Measurements from ENCODE around the gene PSMB5. TPM values are rescaled to one million over a fixed set of nuclear protein-coding genes. Genes with fewer than 3 reads are reported as not detected.

The PSMB5 gene
- total and polyA plus RNA-seq, 2 of the 13 experiments (the other 11 are each of a cell fraction or from before 2014, with no cell fraction given), result 705 to 871 TPM

DNA sequence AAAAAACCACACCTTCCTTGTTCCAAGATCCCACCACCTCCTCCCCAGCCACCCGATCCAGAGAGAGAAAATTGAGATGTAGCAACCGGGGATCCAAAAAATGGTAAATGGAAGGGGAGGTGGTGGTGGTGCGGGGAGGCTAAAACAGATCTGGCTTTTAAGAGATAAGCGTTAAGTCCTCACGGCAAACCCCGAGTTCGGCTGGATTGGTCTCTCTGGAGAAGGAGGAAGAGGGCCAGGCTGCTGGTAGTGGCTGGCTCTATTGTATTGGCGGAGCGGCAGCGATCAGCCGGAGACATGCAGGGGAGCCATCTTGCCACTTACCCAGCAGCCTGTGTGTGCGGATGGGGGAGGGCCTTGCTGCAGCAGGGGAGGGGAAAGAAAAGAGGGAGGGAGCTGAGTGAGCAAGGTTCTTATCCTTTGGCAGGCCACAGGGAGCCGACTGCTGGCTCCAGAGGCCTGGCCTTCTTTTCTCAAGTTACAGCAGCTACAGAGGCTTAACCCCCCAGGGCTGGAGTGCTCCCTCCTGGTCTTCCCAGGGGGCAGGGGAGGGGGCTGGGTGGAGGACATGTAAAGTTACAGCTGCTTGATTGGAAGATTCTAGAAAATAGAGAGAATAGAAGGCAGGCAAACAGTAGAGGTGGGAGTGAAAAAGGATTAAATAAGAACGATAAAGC lies 36.7 kb upstream of the PSMB5 start (continued):
- TF ChIP-seq ARNTL (CRISPR knock-in tag; IDR thresholded peaks at IDR 0.05) (peak; percentile 54; the same call in 1 of the 2 replicates), NFKB2 (CRISPR knock-in tag; IDR thresholded peaks at IDR 0.05; ENCODE audit: borderline replicate concordance) (peak; percentile 86; the same call in 1 of the 2 replicates), ZNF720 (CRISPR knock-in tag; IDR thresholded peaks at IDR 0.05) (no peak), XBP1 (CRISPR knock-in tag; IDR thresholded peaks at IDR 0.05) (no peak), ZNF460 (CRISPR knock-in tag; IDR thresholded peaks at IDR 0.05; ENCODE audit: borderline replicate concordance) (no peak; the same call in 1 of the 2 replicates), IRX3 (CRISPR knock-in tag; IDR thresholded peaks at IDR 0.05; ENCODE audit: borderline replicate concordance, low read depth) (peak; percentile 84; the same call in 1 of the 2 replicates), ZNF780A (CRISPR knock-in tag; IDR thresholded peaks at IDR 0.05) (no peak), LCORL (IDR thresholded peaks at IDR 0.05) (no peak), LCORL (CRISPR knock-in tag; IDR thresholded peaks at IDR 0.05) (peak; percentile 80), HDAC6 (IDR thresholded peaks at IDR 0.05; ENCODE audit: low read depth, low read length) (no peak), ZNF556 (CRISPR knock-in tag; IDR thresholded peaks at IDR 0.05; ENCODE audit: borderline replicate concordance) (peak; percentile 74), PAWR (CRISPR knock-in tag; IDR thresholded peaks at IDR 0.05; ENCODE audit: borderline replicate concordance) (peak; percentile 65; the same call in 1 of the 2 replicates), ELF4 (CRISPR knock-in tag; IDR thresholded peaks at IDR 0.05; ENCODE audit: borderline replicate concordance) (no peak), BHLHE40 (IDR thresholded peaks at IDR 0.05; ENCODE audit: low read length) (0 out of 2 replicates have a peak, but pooled peaks have one; percentile 24), PTBP1 (IDR thresholded peaks at IDR 0.05; ENCODE audit: low read depth, low read length, poor library complexity, severe bottlenecking) (peak; percentile 95), NFATC3 (CRISPR knock-in tag; IDR thresholded peaks at IDR 0.05) (0 out of 2 replicates have a peak, but pooled peaks have one; percentile 57), GABPB1 (CRISPR knock-in tag; IDR thresholded peaks at IDR 0.05) (peak; percentile 79), FOXO1 (CRISPR knock-in tag; IDR thresholded peaks at IDR 0.05) (peak; percentile 76), RBM22 (optimal IDR thresholded peaks at IDR 0.05; ENCODE audit: low read length) (peak; percentile 100)
- TF ChIP-seq, protein P1, sequence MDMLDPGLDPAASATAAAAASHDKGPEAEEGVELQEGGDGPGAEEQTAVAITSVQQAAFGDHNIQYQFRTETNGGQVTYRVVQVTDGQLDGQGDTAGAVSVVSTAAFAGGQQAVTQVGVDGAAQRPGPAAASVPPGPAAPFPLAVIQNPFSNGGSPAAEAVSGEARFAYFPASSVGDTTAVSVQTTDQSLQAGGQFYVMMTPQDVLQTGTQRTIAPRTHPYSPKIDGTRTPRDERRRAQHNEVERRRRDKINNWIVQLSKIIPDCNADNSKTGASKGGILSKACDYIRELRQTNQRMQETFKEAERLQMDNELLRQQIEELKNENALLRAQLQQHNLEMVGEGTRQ (IDR thresholded peaks at IDR 0.05; ENCODE audit: low read depth, low read length), result no peak
- TF ChIP-seq, protein P1 (CRISPR knock-in tag; IDR thresholded peaks at IDR 0.05; ENCODE audit: borderline replicate concordance), result peak; percentile 15; the same call in 1 of the 2 replicates
- TF ChIP-seq, protein P2, sequence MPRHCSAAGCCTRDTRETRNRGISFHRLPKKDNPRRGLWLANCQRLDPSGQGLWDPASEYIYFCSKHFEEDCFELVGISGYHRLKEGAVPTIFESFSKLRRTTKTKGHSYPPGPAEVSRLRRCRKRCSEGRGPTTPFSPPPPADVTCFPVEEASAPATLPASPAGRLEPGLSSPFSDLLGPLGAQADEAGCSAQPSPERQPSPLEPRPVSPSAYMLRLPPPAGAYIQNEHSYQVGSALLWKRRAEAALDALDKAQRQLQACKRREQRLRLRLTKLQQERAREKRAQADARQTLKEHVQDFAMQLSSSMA (CRISPR knock-in tag; IDR thresholded peaks at IDR 0.05), result peak; percentile 94
- TF ChIP-seq, protein P3, sequence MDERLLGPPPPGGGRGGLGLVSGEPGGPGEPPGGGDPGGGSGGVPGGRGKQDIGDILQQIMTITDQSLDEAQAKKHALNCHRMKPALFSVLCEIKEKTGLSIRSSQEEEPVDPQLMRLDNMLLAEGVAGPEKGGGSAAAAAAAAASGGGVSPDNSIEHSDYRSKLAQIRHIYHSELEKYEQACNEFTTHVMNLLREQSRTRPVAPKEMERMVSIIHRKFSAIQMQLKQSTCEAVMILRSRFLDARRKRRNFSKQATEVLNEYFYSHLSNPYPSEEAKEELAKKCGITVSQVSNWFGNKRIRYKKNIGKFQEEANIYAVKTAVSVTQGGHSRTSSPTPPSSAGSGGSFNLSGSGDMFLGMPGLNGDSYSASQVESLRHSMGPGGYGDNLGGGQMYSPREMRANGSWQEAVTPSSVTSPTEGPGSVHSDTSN (CRISPR knock-in tag; IDR thresholded peaks at IDR 0.05), result no peak
- TF ChIP-seq, protein P4, sequence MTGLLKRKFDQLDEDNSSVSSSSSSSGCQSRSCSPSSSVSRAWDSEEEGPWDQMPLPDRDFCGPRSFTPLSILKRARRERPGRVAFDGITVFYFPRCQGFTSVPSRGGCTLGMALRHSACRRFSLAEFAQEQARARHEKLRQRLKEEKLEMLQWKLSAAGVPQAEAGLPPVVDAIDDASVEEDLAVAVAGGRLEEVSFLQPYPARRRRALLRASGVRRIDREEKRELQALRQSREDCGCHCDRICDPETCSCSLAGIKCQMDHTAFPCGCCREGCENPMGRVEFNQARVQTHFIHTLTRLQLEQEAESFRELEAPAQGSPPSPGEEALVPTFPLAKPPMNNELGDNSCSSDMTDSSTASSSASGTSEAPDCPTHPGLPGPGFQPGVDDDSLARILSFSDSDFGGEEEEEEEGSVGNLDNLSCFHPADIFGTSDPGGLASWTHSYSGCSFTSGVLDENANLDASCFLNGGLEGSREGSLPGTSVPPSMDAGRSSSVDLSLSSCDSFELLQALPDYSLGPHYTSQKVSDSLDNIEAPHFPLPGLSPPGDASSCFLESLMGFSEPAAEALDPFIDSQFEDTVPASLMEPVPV (CRISPR knock-in tag; IDR thresholded peaks at IDR 0.05), result peak; percentile 91
